ENCODE measurements around the gene USP34. TPM values are rescaled to one million over a fixed set of nuclear protein-coding genes. Genes with fewer than 3 reads are reported as not detected.

The USP34 gene
- total RNA-seq, 1 experiment from 2014 or later: 91.4 TPM

DNA sequence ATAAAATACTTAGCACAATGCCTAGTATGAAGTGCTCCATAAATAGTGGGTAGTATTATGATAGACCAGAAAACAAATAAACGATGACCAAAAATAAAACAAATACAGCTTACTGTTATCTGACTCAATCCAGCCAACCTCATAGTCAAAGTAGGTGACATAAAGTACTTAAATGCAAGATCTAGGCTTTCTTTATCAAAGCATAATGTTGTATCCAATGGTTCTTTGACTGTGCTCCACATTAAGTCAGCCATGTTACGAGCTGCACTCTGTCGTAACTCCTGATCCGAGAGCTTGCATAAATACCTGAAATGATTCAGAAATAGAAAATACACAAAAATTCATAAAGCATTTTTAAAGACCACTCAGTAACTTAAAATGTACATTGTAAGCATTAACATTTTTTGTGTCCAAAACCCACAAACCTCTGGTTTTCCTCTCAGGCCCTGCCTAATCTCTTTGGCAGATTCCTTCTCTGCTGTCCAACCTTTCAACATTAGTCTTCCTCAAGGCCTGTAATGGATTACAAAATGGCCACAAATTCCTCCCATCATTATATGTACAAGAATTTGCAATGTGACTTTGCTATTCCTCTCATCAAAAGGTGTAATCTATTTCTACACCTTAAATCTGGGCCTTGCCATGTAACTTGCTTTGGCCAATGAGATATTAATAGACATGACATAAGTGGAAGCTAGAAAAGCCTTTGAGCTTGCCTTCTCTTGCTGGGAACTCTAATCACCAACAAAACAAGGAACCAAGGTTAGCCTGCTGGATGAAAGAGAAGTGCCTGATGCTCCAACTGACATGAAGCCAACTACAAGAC, 90.6 kb downstream of the USP34 start:
- CTCF ChIA-PET: no interaction called here
- H3K27me3 ChIP-seq (ENCODE audit: control insufficient read depth, insufficient read depth, low read length): no peaks in the 10 kb centered on the region
- H3K4me3 ChIP-seq (ENCODE audit: low read depth in 2 of 2, low read length in 2 of 2): no peak overlapping the region
- TF ChIP-seq POLR2AphosphoS5 (IDR thresholded peaks at IDR 0.05; ENCODE audit: low read depth, low read length): no peak
- TF ChIP-seq REST (IDR thresholded peaks at IDR 0.05; ENCODE audit: insufficient read depth in 1 of 2, low read depth in 2 of 2, low read length in 1 of 2): no peak
- no peak for TF ChIP-seq CTCF (IDR thresholded peaks at IDR 0.05)
- TF ChIP-seq SIN3A (IDR thresholded peaks at IDR 0.05; ENCODE audit: borderline replicate concordance, insufficient read depth, low read depth, low read length): no peak
- TF ChIP-seq TCF7L2 (IDR thresholded peaks at IDR 0.05; ENCODE audit: low read depth, low read length): no peak
- in situ Hi-C loops (cut with HindIII; ENCODE audit: low pct_unique_long_range_greater_than_20kb, low sequenced_read_pairs) (no loop called here), intact Hi-C loops (cut with micrococcal nuclease; ENCODE audit: unreplicated experiment) (no loop called here)
- DNase-seq (ENCODE audit: low read depth, low spot score): no peak
- H3K36me3 ChIP-seq (ENCODE audit: control insufficient read depth, insufficient read depth, low read length): 0 out of 2 replicates have a peak, but pooled peaks cover 3% of the 10 kb centered on the region
- no peaks in the 10 kb centered on the region for H3K4me1 ChIP-seq (ENCODE audit: control insufficient read depth, insufficient read depth, low read length)
- POLR2A ChIA-PET: no interaction called here
- BruUV-seq (replicated peaks): no TSS peak
- no peak overlapping the region for H3K27ac ChIP-seq (ENCODE audit: low read length)
- no peaks in the 10 kb centered on the region for H3K9me3 ChIP-seq (ENCODE audit: control insufficient read depth, insufficient read depth, low read depth, low read length)
- ATAC-seq: no peak

DNA sequence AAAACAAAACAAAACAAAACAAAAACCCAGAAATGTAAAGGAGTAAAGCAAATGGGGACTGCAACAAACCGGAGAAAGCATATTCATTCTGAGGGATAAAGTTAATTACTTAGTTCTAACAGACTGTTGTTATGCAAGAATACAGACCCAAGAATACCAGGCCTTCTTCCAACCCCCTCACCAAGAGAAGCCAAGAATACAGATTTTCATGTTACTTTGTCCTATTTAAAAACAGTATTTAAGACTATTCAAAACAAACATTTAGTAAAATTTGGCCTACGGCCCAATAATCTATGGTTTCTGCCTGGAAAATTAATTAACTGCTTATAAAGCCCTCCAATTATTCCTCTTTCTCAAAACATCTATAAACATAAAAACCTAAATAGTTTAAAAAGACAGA, 91.4 kb downstream of the USP34 start:
- intact Hi-C loops (cut with micrococcal nuclease; ENCODE audit: unreplicated experiment): no loop called here
- no peak for TF ChIP-seq REST (IDR thresholded peaks at IDR 0.05; ENCODE audit: insufficient read depth in 1 of 2, low read depth in 2 of 2, low read length in 1 of 2)
- TF ChIP-seq TCF7L2 (IDR thresholded peaks at IDR 0.05; ENCODE audit: low read depth, low read length): no peak
- no peak for TF ChIP-seq CTCF (IDR thresholded peaks at IDR 0.05)
- no peak for TF ChIP-seq SIN3A (IDR thresholded peaks at IDR 0.05; ENCODE audit: borderline replicate concordance, insufficient read depth, low read depth, low read length)
- no peak for TF ChIP-seq POLR2AphosphoS5 (IDR thresholded peaks at IDR 0.05; ENCODE audit: low read depth, low read length)

More for the DNA sequence above, 91.4 kb downstream of the USP34 start:
- Histone ChIP-seq H3K27ac (ENCODE audit: low read length) (no peak overlapping the region), H3K4me1 (ENCODE audit: control insufficient read depth, insufficient read depth, low read length) (no peaks in the 10 kb centered on the region), H3K9me3 (ENCODE audit: control insufficient read depth, insufficient read depth, low read depth, low read length) (no peaks in the 10 kb centered on the region), H3K27me3 (ENCODE audit: control insufficient read depth, insufficient read depth, low read length) (no peaks in the 10 kb centered on the region), H3K36me3 (ENCODE audit: control insufficient read depth, insufficient read depth, low read length) (0 out of 2 replicates have a peak, but pooled peaks cover 7% of the 10 kb centered on the region), H3K4me3 (ENCODE audit: low read depth in 2 of 2, low read length in 2 of 2) (no peak overlapping the region)
- no TSS peak for BruUV-seq (replicated peaks)
- POLR2A ChIA-PET: no interaction called here
- DNase-seq (ENCODE audit: low read depth, low spot score) (no peak), ATAC-seq (no peak)
- CTCF ChIA-PET: no interaction called here
- in situ Hi-C loops (cut with HindIII; ENCODE audit: low pct_unique_long_range_greater_than_20kb, low sequenced_read_pairs): no loop called here
